Measurements from ENCODE around the gene PTPRC.

- TF ChIP-seq CTCF (IDR thresholded peaks at IDR 0.05) (no peak), POLR2A (IDR thresholded peaks at IDR 0.05) (no peak)
Observed at GRCh38 chr1:198669771-198670170, 30.9 kb downstream of the PTPRC start.
